ENCODE data around the gene TRIM3. TPM values are rescaled to one million over a fixed set of nuclear protein-coding genes. Genes with fewer than 3 reads are reported as not detected.

The TRIM3 gene
- total RNA-seq, 1 experiment from 2014 or later: 13.4 TPM

DNA sequence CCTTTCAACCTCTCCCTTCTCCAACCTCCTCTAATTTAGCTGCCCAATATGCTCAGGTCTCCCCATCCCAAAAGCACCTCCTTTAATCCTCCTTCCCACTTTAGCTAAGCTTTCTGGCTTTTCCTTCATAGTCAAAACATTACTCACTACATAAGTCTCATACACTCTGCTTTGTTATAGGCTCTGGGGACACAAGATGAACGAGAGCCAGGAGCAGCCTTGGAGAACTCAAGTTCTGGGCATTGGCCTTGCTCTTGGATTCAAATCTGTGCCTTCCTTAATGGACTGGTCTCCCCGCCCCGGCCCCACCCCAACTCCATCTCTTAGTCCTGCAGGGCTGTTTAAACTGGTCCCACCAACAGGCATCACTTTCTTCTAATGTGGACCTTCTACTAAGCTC lies 21.5 kb downstream of the TRIM3 start:
- POLR2A ChIA-PET: no interaction called here
- no peak for ATAC-seq
- no peak for DNase-seq (ENCODE audit: low read depth, low spot score)
- TF ChIP-seq, protein P1, sequence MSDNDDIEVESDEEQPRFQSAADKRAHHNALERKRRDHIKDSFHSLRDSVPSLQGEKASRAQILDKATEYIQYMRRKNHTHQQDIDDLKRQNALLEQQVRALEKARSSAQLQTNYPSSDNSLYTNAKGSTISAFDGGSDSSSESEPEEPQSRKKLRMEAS (IDR thresholded peaks at IDR 0.05): no peak
- no peak for TF ChIP-seq POLR2A (IDR thresholded peaks at IDR 0.05; ENCODE audit: borderline replicate concordance, extremely low read depth, insufficient read depth, insufficient read length)
- no peak for TF ChIP-seq CEBPB (IDR thresholded peaks at IDR 0.05; ENCODE audit: low read depth)
- no peak for TF ChIP-seq SP1 (IDR thresholded peaks at IDR 0.05; ENCODE audit: low read depth)
- TF ChIP-seq SRF (IDR thresholded peaks at IDR 0.05; ENCODE audit: low read depth): no peak
- TF ChIP-seq ELF1 (IDR thresholded peaks at IDR 0.05; ENCODE audit: borderline replicate concordance, low read depth): no peak
- no peak for TF ChIP-seq TCF7L2 (IDR thresholded peaks at IDR 0.05; ENCODE audit: borderline replicate concordance, extremely low read depth, insufficient read depth, insufficient read length)
- TF ChIP-seq, protein P2, sequence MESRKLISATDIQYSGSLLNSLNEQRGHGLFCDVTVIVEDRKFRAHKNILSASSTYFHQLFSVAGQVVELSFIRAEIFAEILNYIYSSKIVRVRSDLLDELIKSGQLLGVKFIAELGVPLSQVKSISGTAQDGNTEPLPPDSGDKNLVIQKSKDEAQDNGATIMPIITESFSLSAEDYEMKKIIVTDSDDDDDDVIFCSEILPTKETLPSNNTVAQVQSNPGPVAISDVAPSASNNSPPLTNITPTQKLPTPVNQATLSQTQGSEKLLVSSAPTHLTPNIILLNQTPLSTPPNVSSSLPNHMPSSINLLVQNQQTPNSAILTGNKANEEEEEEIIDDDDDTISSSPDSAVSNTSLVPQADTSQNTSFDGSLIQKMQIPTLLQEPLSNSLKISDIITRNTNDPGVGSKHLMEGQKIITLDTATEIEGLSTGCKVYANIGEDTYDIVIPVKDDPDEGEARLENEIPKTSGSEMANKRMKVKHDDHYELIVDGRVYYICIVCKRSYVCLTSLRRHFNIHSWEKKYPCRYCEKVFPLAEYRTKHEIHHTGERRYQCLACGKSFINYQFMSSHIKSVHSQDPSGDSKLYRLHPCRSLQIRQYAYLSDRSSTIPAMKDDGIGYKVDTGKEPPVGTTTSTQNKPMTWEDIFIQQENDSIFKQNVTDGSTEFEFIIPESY (IDR thresholded peaks at IDR 0.05; ENCODE audit: extremely low read depth, insufficient replicate concordance, low read length): no peak
- no peak for TF ChIP-seq SIN3A (IDR thresholded peaks at IDR 0.05; ENCODE audit: low read depth)
- Histone ChIP-seq H2AFZ (ENCODE audit: low read depth, low read length, poor library complexity, severe bottlenecking) (no peak overlapping the region), H3K4me2 (ENCODE audit: low read length) (no peak overlapping the region), H3K9me2 (ENCODE audit: insufficient read depth) (no peaks in the 10 kb centered on the region), H3K4me3 (replicated peaks in 1 of 2; ENCODE audit: low read depth in 1 of 2, low read length in 2 of 2) (no peak overlapping the region), H3K36me3 (ENCODE audit: control insufficient read depth in 1 of 2, insufficient read depth in 2 of 2, low read length in 2 of 2) (peaks cover 4 to 6% of the 10 kb centered on the region in 2 experiments; a peak in 2 of 4 replicates), H3K79me2 (ENCODE audit: insufficient read depth, low read length) (no peaks in the 10 kb centered on the region), H3K27ac (ENCODE audit: low read depth, low read length) (no peak overlapping the region), H3K9me3 (ENCODE audit: control insufficient read depth in 1 of 2, insufficient read depth in 1 of 2, low read depth in 1 of 2, low read length in 2 of 2) (no peaks in the 10 kb centered on the region), H3K4me1 (ENCODE audit: control insufficient read depth in 1 of 2, insufficient read depth in 2 of 2, low read length in 2 of 2) (no peaks in the 10 kb centered on the region), H4K20me1 (ENCODE audit: insufficient read depth) (no peaks in the 10 kb centered on the region), H3K27me3 (ENCODE audit: insufficient read depth, low read length) (no peaks in the 10 kb centered on the region), H3K9ac (ENCODE audit: low read length) (no peak overlapping the region)
- no TSS peak for BruUV-seq (replicated peaks)
- intact Hi-C loops (cut with micrococcal nuclease): no loop called here
- CTCF ChIA-PET: interaction anchor here (3.7 kb wide), 1 partner anchor 8 kb away, joined by 15 read pairs; no protein-coding TSS in a partner anchor
- RAD21 ChIA-PET (ENCODE audit: low non-redundant PET in 1 of 2, low total read pairs in 2 of 2, uncharacterized antibody in 2 of 2, unreplicated experiment in 2 of 2): no interaction called here

DNA sequence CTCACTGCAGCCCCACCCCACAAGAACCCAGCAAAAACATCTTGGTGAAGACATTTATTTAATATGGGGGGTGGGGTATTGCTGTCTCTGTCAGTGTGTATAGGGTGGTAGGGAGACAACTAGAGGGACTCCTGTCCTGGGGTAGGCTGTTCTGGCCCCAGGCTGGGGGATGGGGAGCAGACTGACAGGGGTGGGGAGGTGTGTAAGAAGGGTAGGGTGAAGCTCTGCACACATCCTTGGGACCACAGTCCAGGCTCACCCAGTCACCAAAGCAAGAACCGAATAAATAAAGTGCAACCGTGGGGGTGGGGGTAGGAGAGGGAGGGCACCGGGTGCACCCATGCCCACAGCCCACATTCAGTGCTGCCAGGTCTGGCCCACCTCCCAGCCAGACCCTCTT lies 25.2 kb downstream of the TRIM3 start:
- TF ChIP-seq POLR2AphosphoS5 (IDR thresholded peaks at IDR 0.05; ENCODE audit: low read depth, low read length) (no peak), SP1 (IDR thresholded peaks at IDR 0.05; ENCODE audit: low read depth) (no peak), POLR2A (IDR thresholded peaks at IDR 0.05; ENCODE audit: borderline replicate concordance, extremely low read depth, insufficient read depth, insufficient read length) (no peak), TCF7L2 (IDR thresholded peaks at IDR 0.05; ENCODE audit: borderline replicate concordance, extremely low read depth, insufficient read depth, insufficient read length) (no peak), JUND (IDR thresholded peaks at IDR 0.05) (no peak), EZH2phosphoT487 (IDR thresholded peaks at IDR 0.05; ENCODE audit: borderline replicate concordance) (no peak)
- Histone ChIP-seq H3K4me2 (ENCODE audit: low read length) (no peak overlapping the region), H3K9me2 (ENCODE audit: insufficient read depth) (no peaks in the 10 kb centered on the region), H3K36me3 (ENCODE audit: control insufficient read depth in 1 of 2, insufficient read depth in 2 of 2, low read length in 2 of 2) (peaks cover 2 to 6% of the 10 kb centered on the region in 2 experiments; a peak in 2 of 4 replicates), H3K27me3 (ENCODE audit: insufficient read depth, low read length) (no peaks in the 10 kb centered on the region), H3K9ac (ENCODE audit: low read length) (no peak overlapping the region), H3K79me2 (ENCODE audit: insufficient read depth, low read length) (no peaks in the 10 kb centered on the region), H2AFZ (ENCODE audit: low read depth, low read length, poor library complexity, severe bottlenecking) (no peak overlapping the region), H4K20me1 (ENCODE audit: insufficient read depth) (no peaks in the 10 kb centered on the region), H3K4me1 (ENCODE audit: control insufficient read depth in 1 of 2, insufficient read depth in 2 of 2, low read length in 2 of 2) (no peaks in the 10 kb centered on the region), H3K9me3 (ENCODE audit: control insufficient read depth in 1 of 2, insufficient read depth in 1 of 2, low read depth in 1 of 2, low read length in 2 of 2) (no peaks in the 10 kb centered on the region), H3K4me3 (replicated peaks in 1 of 2; ENCODE audit: low read depth in 1 of 2, low read length in 2 of 2) (no peak overlapping the region), H3K27ac (ENCODE audit: low read depth, low read length) (no peak overlapping the region)
- RAD21 ChIA-PET (ENCODE audit: low non-redundant PET in 1 of 2, low total read pairs in 2 of 2, uncharacterized antibody in 2 of 2, unreplicated experiment in 2 of 2): no interaction called here
- DNase-seq (ENCODE audit: low read depth, low spot score): no peak
- CTCF ChIA-PET: no interaction called here
- ATAC-seq: no peak
- no TSS peak for BruUV-seq (replicated peaks)
- POLR2A ChIA-PET: no interaction called here
- intact Hi-C loops (cut with micrococcal nuclease): no loop called here
